Loucy (cell line): ENCODE data around the gene NDUFAF2.

ENCODE experiments used
- H2AFZ ChIP-seq: fragments of 200-600 bp; sonication (generic); 2 replicates; pipeline ENCODE4 v1.6.0; 2016; ENCODE audit warnings: antibody characterized with exemption, mild to moderate bottlenecking, low read length, moderate library complexity
- H3F3A ChIP-seq: fragments of 200-600 bp; 2 replicates; pipeline ENCODE4 v1.6.0; 2016; ENCODE audit warnings: antibody characterized with exemption, low read depth, mild to moderate bottlenecking
- H3K27me3 ChIP-seq: fragments of 200-600 bp; sonication (generic); 2 replicates; pipeline ENCODE4 v1.6.1; 2014; ENCODE audit warnings: low read length, mild to moderate bottlenecking; ENCODE audit not compliant: insufficient read depth, poor library complexity, severe bottlenecking
- H3K36me3 ChIP-seq: fragments of 200-600 bp; sonication (generic); 2 replicates; pipeline ENCODE4 v1.6.1; 2016; ENCODE audit warnings: low read length; ENCODE audit not compliant: insufficient read depth
- H3K4me1 ChIP-seq: fragments of 200-600 bp; sonication (generic); 2 replicates; pipeline ENCODE4 v1.5.1; 2014; ENCODE audit warnings: low read length, mild to moderate bottlenecking; ENCODE audit not compliant: insufficient read depth, poor library complexity, severe bottlenecking
- H3K4me2 ChIP-seq: fragments of 200-600 bp; sonication (generic); 2 replicates; pipeline ENCODE4 v1.6.0; 2014; ENCODE audit warnings: antibody characterized with exemption, low read length, low read depth, mild to moderate bottlenecking; ENCODE audit not compliant: poor library complexity, severe bottlenecking
- H3K4me3 ChIP-seq: fragments of 200-600 bp; sonication (generic); 2 replicates; pipeline ENCODE4 v1.5.1; 2014; ENCODE audit warnings: low read length, mild to moderate bottlenecking, mixed read lengths; ENCODE audit not compliant: poor library complexity, severe bottlenecking
- H3K79me2 ChIP-seq: fragments of 200-600 bp; sonication (generic); 2 replicates; pipeline ENCODE4 v1.6.1; 2014; ENCODE audit warnings: low read length; ENCODE audit not compliant: insufficient read depth
- H3K9ac ChIP-seq: fragments of 200-600 bp; sonication (generic); 2 replicates; pipeline ENCODE4 v1.6.0; 2014; ENCODE audit warnings: mild to moderate bottlenecking, low read depth, low read length, moderate library complexity; ENCODE audit not compliant: poor library complexity, severe bottlenecking
- H3K9me2 ChIP-seq: fragments of 200-600 bp; sonication (generic); replicated peaks from 2 replicates; pipeline ENCODE4 v1.6.1; 2016; ENCODE audit warnings: low read depth, low read length, mixed read lengths
- H3K9me3 ChIP-seq: fragments of 200-600 bp; sonication (generic); 2 replicates; pipeline ENCODE4 v1.6.1; 2014; ENCODE audit warnings: mild to moderate bottlenecking, antibody characterized with exemption, low read length, low read depth; ENCODE audit not compliant: insufficient read depth
- H4K20me1 ChIP-seq: fragments of 200-600 bp; sonication (generic); 2 replicates; pipeline ENCODE4 v1.6.0; 2014; ENCODE audit warnings: antibody characterized with exemption, low read length, mild to moderate bottlenecking; ENCODE audit not compliant: insufficient read depth, poor library complexity, severe bottlenecking
- CTCF ChIP-seq: fragments of 200-600 bp; sonication (generic); conservative IDR thresholded peaks from 2 replicates; pipeline ENCODE4 v1.5.1; 2014; ENCODE audit warnings: mild to moderate bottlenecking, antibody characterized with exemption, low read length
- EZH2phosphoT487 ChIP-seq: fragments of 200-600 bp; IDR thresholded peaks from 2 replicates; pipeline ENCODE4 v1.6.1; 2018; ENCODE audit warnings: antibody characterized with exemption, mild to moderate bottlenecking, moderate library complexity, borderline replicate concordance

The NDUFAF2 gene

GRCh38 chr5:61084658-61085057 lies 139.7 kb downstream of the NDUFAF2 start:
- Histone ChIP-seq H3K4me2 (no peak overlapping the region), H3K9me3 (peaks cover 3% of the 10 kb centered on the region; the same call in 1 of the 2 replicates), H3F3A (no peaks in the 10 kb centered on the region), H4K20me1 (no peaks in the 10 kb centered on the region), H3K4me1 (no peaks in the 10 kb centered on the region), H3K4me3 (no peak overlapping the region), H3K9me2 (no peaks in the 10 kb centered on the region), H3K9ac (no peak overlapping the region), H3K27me3 (no peaks in the 10 kb centered on the region), H3K79me2 (no peaks in the 10 kb centered on the region), H2AFZ (no peak overlapping the region), H3K36me3 (no peaks in the 10 kb centered on the region)
- no peak for TF ChIP-seq EZH2phosphoT487
- no peak for TF ChIP-seq CTCF

GRCh38 chr5:61085885-61086284 lies 140.9 kb downstream of the NDUFAF2 start:
- Histone ChIP-seq H3K79me2 (no peaks in the 10 kb centered on the region), H3K4me1 (no peaks in the 10 kb centered on the region), H3K4me2 (no peak overlapping the region), H3K36me3 (no peaks in the 10 kb centered on the region), H3K9ac (no peak overlapping the region), H3K4me3 (no peak overlapping the region), H4K20me1 (no peaks in the 10 kb centered on the region), H2AFZ (no peak overlapping the region), H3K9me2 (no peaks in the 10 kb centered on the region), H3K27me3 (no peaks in the 10 kb centered on the region), H3F3A (no peaks in the 10 kb centered on the region), H3K9me3 (peaks cover 3% of the 10 kb centered on the region; the same call in 1 of the 2 replicates)
- TF ChIP-seq CTCF (no peak), EZH2phosphoT487 (no peak)

- no peak overlapping the region for H3K9ac ChIP-seq
- no peaks in the 10 kb centered on the region for H3K79me2 ChIP-seq
- H3K4me3 ChIP-seq = no peak overlapping the region
- H3K9me3 ChIP-seq = peaks cover 3% of the 10 kb centered on the region; the same call in 1 of the 2 replicates
- no peaks in the 10 kb centered on the region for H3F3A ChIP-seq
- H3K4me1 ChIP-seq = no peaks in the 10 kb centered on the region
- TF ChIP-seq CTCF (no peak), EZH2phosphoT487 (no peak)
- H3K4me2 ChIP-seq = no peak overlapping the region
- H3K9me2 ChIP-seq = no peaks in the 10 kb centered on the region
- no peaks in the 10 kb centered on the region for H4K20me1 ChIP-seq
- H2AFZ ChIP-seq = no peak overlapping the region
- no peaks in the 10 kb centered on the region for H3K27me3 ChIP-seq
- no peaks in the 10 kb centered on the region for H3K36me3 ChIP-seq
Measured at GRCh38 chr5:61087921-61088320, 142.9 kb downstream of the NDUFAF2 start.
